Measurements from ENCODE around the gene ZFYVE16.
"Not testable (repeated sequence)": the region's sequence is repeated elsewhere in the genome, so short reads cannot be mapped to it uniquely, and the experiment has no call there.

The ZFYVE16 gene

GRCh38 chr5:80439213-80439612 is 31.3 kb downstream of the ZFYVE16 start:
- H3K4me3 ChIP-seq (replicated peaks; ENCODE audit: low read depth, low read length) = no peak overlapping the region
- TF ChIP-seq CTCF (IDR thresholded peaks at IDR 0.05; ENCODE audit: low read length, missing control alignments) = no peak
- no peak for DNase-seq (ENCODE audit: low read depth)

- no peak for DNase-seq (ENCODE audit: low read depth)
- H3K4me3 ChIP-seq (replicated peaks; ENCODE audit: low read depth, low read length) = no peak overlapping the region
- TF ChIP-seq CTCF (IDR thresholded peaks at IDR 0.05; ENCODE audit: low read length, missing control alignments) = no peak
Measured at GRCh38 chr5:80442742-80443141, 34.9 kb downstream of the ZFYVE16 start.

GRCh38 chr5:80453366-80453765 is 45.5 kb downstream of the ZFYVE16 start:
- no peak for TF ChIP-seq CTCF (IDR thresholded peaks at IDR 0.05; ENCODE audit: low read length, missing control alignments)
- H3K4me3 ChIP-seq (replicated peaks; ENCODE audit: low read depth, low read length) = no peak overlapping the region
- DNase-seq (ENCODE audit: low read depth) = no peak

- H3K4me3 ChIP-seq (replicated peaks; ENCODE audit: low read depth, low read length) = no peak overlapping the region
- no peak for DNase-seq (ENCODE audit: low read depth)
- TF ChIP-seq CTCF (IDR thresholded peaks at IDR 0.05; ENCODE audit: low read length, missing control alignments) = no peak
Measured at GRCh38 chr5:80463269-80463668, 55.4 kb downstream of the ZFYVE16 start.

GRCh38 chr5:80466669-80467485 is 59.0 kb downstream of the ZFYVE16 start:
- TF ChIP-seq CTCF (IDR thresholded peaks at IDR 0.05; ENCODE audit: low read length, missing control alignments) = no peak
- DNase-seq (ENCODE audit: low read depth) = peak; percentile 82
- H3K4me3 ChIP-seq (replicated peaks; ENCODE audit: low read depth, low read length) = no peak overlapping the region

- DNase-seq (ENCODE audit: low read depth) = no peak
- no peak overlapping the region for H3K4me3 ChIP-seq (replicated peaks; ENCODE audit: low read depth, low read length)
- no peak for TF ChIP-seq CTCF (IDR thresholded peaks at IDR 0.05; ENCODE audit: low read length, missing control alignments)
Measured at GRCh38 chr5:80468131-80468530, 60.3 kb downstream of the ZFYVE16 start.

- not testable (repeated sequence) for DNase-seq (ENCODE audit: low read depth); H3K4me3 ChIP-seq (replicated peaks; ENCODE audit: low read depth, low read length)
Measured at GRCh38 chr5:80470631-80471030, 62.8 kb downstream of the ZFYVE16 start.
